ENCODE data around the gene PRDM16. TPM values are rescaled to one million over a fixed set of nuclear protein-coding genes. Genes with fewer than 3 reads are reported as not detected.

Gene PRDM16
- polyA plus RNA-seq, 1 donor (not counting 4 experiments of a cell fraction or from before 2014, with no cell fraction given): 0.05 TPM

DNA sequence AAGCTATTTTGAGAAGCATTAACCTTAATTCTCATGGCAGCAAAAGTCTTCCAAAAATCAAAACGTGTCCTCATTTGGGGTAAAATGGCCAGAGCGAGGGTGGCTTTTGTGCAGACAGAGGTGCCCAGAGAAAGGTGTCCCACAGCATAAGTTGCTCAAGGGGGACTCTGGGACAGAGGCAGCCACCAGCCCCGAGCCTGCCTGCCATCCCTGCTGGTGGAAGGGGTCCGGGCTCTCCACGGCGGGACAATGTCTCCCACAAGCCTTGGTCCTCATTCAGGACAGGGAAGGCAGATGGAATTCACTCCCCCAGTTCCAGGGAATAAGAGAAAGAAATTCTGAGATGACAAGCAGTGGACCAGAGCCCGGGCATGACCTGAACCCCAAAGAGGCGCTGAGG is 372.9 kb downstream of the PRDM16 start:
- no peaks in the 10 kb centered on the region for H3K79me2 ChIP-seq (ENCODE audit: control insufficient read depth, insufficient read depth, low read length)
- dilution Hi-C loops (cut with MboI; ENCODE audit: extremely low pct_ligation_motif_present, low sequenced_read_pairs): no loop called here
- no peak for FAIRE-seq

DNA sequence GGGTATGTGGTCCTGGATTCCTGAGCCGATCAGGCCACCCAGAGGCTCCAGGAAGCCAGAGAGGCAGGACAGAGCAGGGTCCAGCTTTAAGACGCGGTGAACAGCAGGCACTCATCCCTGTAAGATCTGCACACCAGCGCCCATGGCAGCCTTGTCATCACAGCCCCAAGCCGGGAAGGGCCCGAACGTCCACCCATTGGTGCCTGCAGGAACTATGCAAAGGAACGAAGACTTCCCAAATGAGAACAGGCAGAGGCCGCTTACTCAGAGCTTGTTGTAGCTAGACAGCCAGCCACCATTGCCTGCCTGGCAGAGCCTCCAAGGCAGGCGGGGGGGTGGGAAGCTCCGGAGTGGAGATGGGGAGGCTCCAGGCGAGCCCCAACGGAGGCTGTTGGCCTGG is 373.3 kb downstream of the PRDM16 start:
- Histone ChIP-seq H3K9me3 (ENCODE audit: control insufficient read depth, low read depth, low read length) (no peaks in the 10 kb centered on the region), H3K9ac (ENCODE audit: control insufficient read depth, extremely low read depth, insufficient read depth, low read length) (no peak overlapping the region), H2AFZ (ENCODE audit: control insufficient read depth, low read length) (no peak overlapping the region), H3K4me2 (ENCODE audit: control insufficient read depth, extremely low read depth, insufficient read depth, low read depth, low read length) (no peak overlapping the region), H3K27ac (ENCODE audit: control insufficient read depth, insufficient read depth, low read length) (no peak overlapping the region), H3K9me1 (ENCODE audit: control insufficient read depth, extremely low read depth, insufficient read depth, low read length) (no peaks in the 10 kb centered on the region), H3K27me3 (ENCODE audit: control insufficient read depth, extremely low read depth, insufficient read depth, low read length) (no peaks in the 10 kb centered on the region), H3K36me3 (ENCODE audit: control insufficient read depth in 2 of 2, extremely low read depth in 1 of 2, insufficient read depth in 2 of 2, low read length in 2 of 2) (no peaks in the 10 kb centered on the region), H3K79me2 (ENCODE audit: control insufficient read depth, insufficient read depth, low read length) (no peaks in the 10 kb centered on the region), H3K4me1 (ENCODE audit: control insufficient read depth, extremely low read depth, insufficient read depth, low read length) (no peaks in the 10 kb centered on the region), H4K20me1 (ENCODE audit: control insufficient read depth, extremely low read depth, insufficient read depth, low read length) (no peaks in the 10 kb centered on the region), H3K4me3 (ENCODE audit: control insufficient read depth in 2 of 3, extremely low read depth in 1 of 3, insufficient read depth in 2 of 3, low read depth in 1 of 3, low read length in 3 of 3) (no peak overlapping the region)
- no peak for TF ChIP-seq EZH2 (IDR thresholded peaks at IDR 0.05; ENCODE audit: low read length)
- TF ChIP-seq, protein P1, sequence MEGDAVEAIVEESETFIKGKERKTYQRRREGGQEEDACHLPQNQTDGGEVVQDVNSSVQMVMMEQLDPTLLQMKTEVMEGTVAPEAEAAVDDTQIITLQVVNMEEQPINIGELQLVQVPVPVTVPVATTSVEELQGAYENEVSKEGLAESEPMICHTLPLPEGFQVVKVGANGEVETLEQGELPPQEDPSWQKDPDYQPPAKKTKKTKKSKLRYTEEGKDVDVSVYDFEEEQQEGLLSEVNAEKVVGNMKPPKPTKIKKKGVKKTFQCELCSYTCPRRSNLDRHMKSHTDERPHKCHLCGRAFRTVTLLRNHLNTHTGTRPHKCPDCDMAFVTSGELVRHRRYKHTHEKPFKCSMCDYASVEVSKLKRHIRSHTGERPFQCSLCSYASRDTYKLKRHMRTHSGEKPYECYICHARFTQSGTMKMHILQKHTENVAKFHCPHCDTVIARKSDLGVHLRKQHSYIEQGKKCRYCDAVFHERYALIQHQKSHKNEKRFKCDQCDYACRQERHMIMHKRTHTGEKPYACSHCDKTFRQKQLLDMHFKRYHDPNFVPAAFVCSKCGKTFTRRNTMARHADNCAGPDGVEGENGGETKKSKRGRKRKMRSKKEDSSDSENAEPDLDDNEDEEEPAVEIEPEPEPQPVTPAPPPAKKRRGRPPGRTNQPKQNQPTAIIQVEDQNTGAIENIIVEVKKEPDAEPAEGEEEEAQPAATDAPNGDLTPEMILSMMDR (optimal IDR thresholded peaks at IDR 0.05 in 1 of 3, IDR thresholded peaks at IDR 0.05 in 1 of 3, conservative IDR thresholded peaks at IDR 0.05 in 1 of 3; ENCODE audit: extremely low read depth in 1 of 3, insufficient read depth in 2 of 3, low read length in 3 of 3): no peak
- dilution Hi-C loops (cut with MboI; ENCODE audit: extremely low pct_ligation_motif_present, low sequenced_read_pairs): no loop called here
- DNase-seq (ENCODE audit: low read depth, low spot score): no peak
- FAIRE-seq: no peak

More for the DNA sequence above, 372.9 kb downstream of the PRDM16 start:
- DNase-seq (ENCODE audit: low read depth, low spot score): no peak
- no peak for TF ChIP-seq EZH2 (IDR thresholded peaks at IDR 0.05; ENCODE audit: low read length)
- TF ChIP-seq, protein P1 (optimal IDR thresholded peaks at IDR 0.05 in 1 of 3, IDR thresholded peaks at IDR 0.05 in 1 of 3, conservative IDR thresholded peaks at IDR 0.05 in 1 of 3; ENCODE audit: extremely low read depth in 1 of 3, insufficient read depth in 2 of 3, low read length in 3 of 3): no peak
- Histone ChIP-seq H3K9me1 (ENCODE audit: control insufficient read depth, extremely low read depth, insufficient read depth, low read length) (no peaks in the 10 kb centered on the region), H3K27me3 (ENCODE audit: control insufficient read depth, extremely low read depth, insufficient read depth, low read length) (no peaks in the 10 kb centered on the region), H3K9me3 (ENCODE audit: control insufficient read depth, low read depth, low read length) (no peaks in the 10 kb centered on the region), H3K9ac (ENCODE audit: control insufficient read depth, extremely low read depth, insufficient read depth, low read length) (no peak overlapping the region), H3K4me2 (ENCODE audit: control insufficient read depth, extremely low read depth, insufficient read depth, low read depth, low read length) (no peak overlapping the region), H3K36me3 (ENCODE audit: control insufficient read depth in 2 of 2, extremely low read depth in 1 of 2, insufficient read depth in 2 of 2, low read length in 2 of 2) (no peaks in the 10 kb centered on the region), H4K20me1 (ENCODE audit: control insufficient read depth, extremely low read depth, insufficient read depth, low read length) (no peaks in the 10 kb centered on the region), H2AFZ (ENCODE audit: control insufficient read depth, low read length) (no peak overlapping the region), H3K4me3 (ENCODE audit: control insufficient read depth in 2 of 3, extremely low read depth in 1 of 3, insufficient read depth in 2 of 3, low read depth in 1 of 3, low read length in 3 of 3) (no peak overlapping the region), H3K27ac (ENCODE audit: control insufficient read depth, insufficient read depth, low read length) (no peak overlapping the region), H3K4me1 (ENCODE audit: control insufficient read depth, extremely low read depth, insufficient read depth, low read length) (no peaks in the 10 kb centered on the region)
